HepG2 (cell line): ENCODE results near the gene PCNX1. TPM values are rescaled to one million over a fixed set of nuclear protein-coding genes. Genes with fewer than 3 reads are reported as not detected.

Source experiments
- ATAC-seq: fragments of 200-7000 bp; cut with Tn5 transposase; 3 replicates; pipeline ENCODE4 v1.9.1; 2020; ENCODE audit warnings: mild to moderate bottlenecking, moderate library complexity
- BruUV-seq: library from RNA; stranded (reverse); fragments of 400-500 nt; replicated peaks from 2 replicates; lab custom pipeline; 2021; lab: Mats Ljungman, UMichigan
- CTCF ChIA-PET: fragments of 300-600 bp; formaldehyde crosslinking; extraction: SDS; loops from one replicate; lab custom pipeline; 2021; ENCODE audit warnings: low total read pairs, inconsistent platforms, low intra/inter-chr PET ratio; lab: Yijun Ruan, JAX
- POLR2A ChIA-PET: fragments of 350-600 bp; sonication (Branson Sonifier 250); formaldehyde crosslinking; loops from one replicate; lab custom pipeline; 2020; ENCODE audit warnings: antibody characterized with exemption, inconsistent platforms; lab: Yijun Ruan, JAX
- DNase-seq: peaks from one replicate; pipeline ENCODE4 v3.0.0-alpha.2; 2015; ENCODE audit warnings: low spot score
- FAIRE-seq: peaks from 3 replicates; lab custom pipeline; 2011; peaks lifted over from hg19 to GRCh38; lab: Jason Lieb, UNC
- H2AFZ ChIP-seq: one replicate; pipeline ENCODE4 v1.6.1; 2011; ENCODE audit warnings: low read length, inconsistent platforms
- H3K27ac ChIP-seq: fragments of 300-600 bp; 3 replicates; pipeline ENCODE4 v1.8.0; 2011; ENCODE audit warnings: mixed run types, mild to moderate bottlenecking, mixed read lengths, low read length, inconsistent platforms; ENCODE audit not compliant: insufficient read depth; ENCODE audit errors: extremely low read length
- H3K27me3 ChIP-seq, 2 experiments: fragments of 200-600 bp in 1 of 2; 2 replicates in 1 of 2; 3 replicates in 1 of 2; pipeline versions ENCODE4 v1.6.0 to v1.8.0; 2011; ENCODE audit warnings: low read length in 2 of 2, mild to moderate bottlenecking in 2 of 2, moderate library complexity in 2 of 2, inconsistent platforms in 1 of 2; ENCODE audit not compliant: insufficient read depth in 2 of 2, control insufficient read depth in 1 of 2
- H3K36me3 ChIP-seq, 2 experiments: fragments of 200-600 bp in 1 of 2; replicated peaks in 1 of 2; 2 replicates in 1 of 2; 3 replicates in 1 of 2; pipeline versions ENCODE4 v1.5.1 to v1.8.0; 2011; ENCODE audit warnings: low read length in 2 of 2, inconsistent platforms in 1 of 2; ENCODE audit not compliant: insufficient read depth in 2 of 2, control insufficient read depth in 1 of 2
- H3K4me1 ChIP-seq: 2 replicates; pipeline ENCODE4 v1.5.1; 2012; ENCODE audit warnings: low read length, inconsistent platforms; ENCODE audit not compliant: insufficient read depth
- H3K4me2 ChIP-seq: 2 replicates; pipeline ENCODE4 v1.6.0; 2011; ENCODE audit warnings: low read depth, low read length, inconsistent platforms
- H3K4me3 ChIP-seq, 3 experiments: fragments of 200-600 bp in 1 of 3; sonication (generic), shearing (Covaris generic) in 1 of 3; replicated peaks in 1 of 3; 2 replicates each; pipeline ENCODE4 v1.5.1; 2011 to 2016; ENCODE audit warnings: low read length in 3 of 3, inconsistent platforms in 2 of 3, low read depth in 2 of 3, mild to moderate bottlenecking in 2 of 3, control low read depth in 1 of 3, mixed read lengths in 1 of 3; ENCODE audit not compliant: insufficient read depth in 1 of 3
- H3K79me2 ChIP-seq: one replicate; pipeline ENCODE4 v1.6.1; 2011; ENCODE audit warnings: low read length, inconsistent platforms; ENCODE audit not compliant: insufficient read depth
- H3K9ac ChIP-seq: 2 replicates; pipeline ENCODE4 v1.6.0; 2011; ENCODE audit warnings: mild to moderate bottlenecking, low read depth, low read length, inconsistent platforms; ENCODE audit not compliant: insufficient read depth
- H3K9me3 ChIP-seq: 2 replicates; pipeline ENCODE4 v1.5.1; 2012; ENCODE audit warnings: mild to moderate bottlenecking, low read length
- H4K20me1 ChIP-seq: 2 replicates; pipeline ENCODE4 v1.6.0; 2011; ENCODE audit warnings: inconsistent platforms, mild to moderate bottlenecking, low read length, moderate library complexity; ENCODE audit not compliant: insufficient read depth
- CAMTA2 ChIP-seq: sonication (generic); formaldehyde crosslinking; IDR thresholded peaks from 2 replicates; pipeline ENCODE4 v1.4.0; 2020; ENCODE audit warnings: mild to moderate bottlenecking, missing genetic modification reagents, borderline replicate concordance
- MAFK ChIP-seq, 2 experiments: IDR thresholded peaks in 1 of 2; conservative IDR thresholded peaks in 1 of 2; 2 replicates each; pipeline ENCODE4 v1.6.1; 2011; ENCODE audit warnings: improper control_type of control experiment in 2 of 2, low read length in 2 of 2
- MLLT10 ChIP-seq: sonication (generic); formaldehyde crosslinking; IDR thresholded peaks from 2 replicates; pipeline ENCODE4 v1.4.0; 2020; ENCODE audit warnings: missing genetic modification reagents
- PRMT3 ChIP-seq: sonication (generic); formaldehyde crosslinking; IDR thresholded peaks from 2 replicates; pipeline ENCODE4 v1.8.1; 2022; ENCODE audit warnings: low read depth, mild to moderate bottlenecking, moderate library complexity, missing genetic modification reagents, borderline replicate concordance
- RFX5 ChIP-seq: IDR thresholded peaks from 2 replicates; pipeline ENCODE4 v1.6.1; 2011; ENCODE audit warnings: low read depth, low read length, improper control_type of control experiment
- SALL2 ChIP-seq: sonication (generic); formaldehyde crosslinking; IDR thresholded peaks from 2 replicates; pipeline ENCODE4 v1.8.1; 2023; ENCODE audit warnings: mild to moderate bottlenecking, missing genetic modification reagents, inconsistent platforms
- SP5 ChIP-seq: IDR thresholded peaks from 2 replicates; pipeline ENCODE4 v1.6.1; 2016; ENCODE audit warnings: low read depth, borderline replicate concordance
- XBP1 ChIP-seq: sonication (generic); formaldehyde crosslinking; IDR thresholded peaks from 2 replicates; pipeline ENCODE4 v1.5.0; 2020; ENCODE audit warnings: missing genetic modification reagents
- ZNF556 ChIP-seq: sonication (generic); formaldehyde crosslinking; IDR thresholded peaks from 2 replicates; pipeline ENCODE4 v1.4.0; 2020; ENCODE audit warnings: mild to moderate bottlenecking, missing genetic modification reagents, borderline replicate concordance
- WGBS: methylation state at CpG from one replicate; pipeline ENCODE4 v1.1.6; 2017; ENCODE audit warnings: low lambda C conversion rate; 5-methylcytosine and 5-hydroxymethylcytosine counted together
- in situ Hi-C: cut with HindIII; loops from 2 replicates; pipeline ENCODE4 v1.10.0; 2017; ENCODE audit warnings: low pct_unique_long_range_greater_than_20kb; ENCODE audit not compliant: extremely low pct_ligation_motif_present
- intact Hi-C: fragments of 100-400 bp; cut with micrococcal nuclease; formaldehyde crosslinking; loops from one replicate; pipeline ENCODE4 v1.10.0; 2022; ENCODE audit not compliant: unreplicated experiment
- polyA plus RNA-seq, 8 experiments: library from polyadenylated mRNA; depleted of rRNA in 3 of 8; stranded (reverse) in 7 of 8; unstranded in 1 of 8; fragments of >200 nt; fragmentation: Illumina TruSeq in 4 of 8; extraction: Trizol in 4 of 8; gene quantifications; 2 replicates each; pipeline versions ENCODE4 v1.2.1 to v1.2.3, GENCODE V29; 2011 to 2016; ENCODE audit warnings: low read depth in 4 of 8, missing spikeins in 1 of 8, mixed read lengths in 1 of 8; ENCODE audit not compliant: insufficient read depth in 1 of 8
- total RNA-seq, 5 experiments: library from RNA; depleted of rRNA; stranded (reverse); fragments of >200 nt; fragmentation: Illumina TruSeq; extraction: Trizol; gene quantifications; 2 replicates each; pipeline ENCODE4 v1.2.3, GENCODE V29; 2016; ENCODE audit warnings: low read depth in 1 of 5

Gene PCNX1
- total and polyA plus RNA-seq, 2 of the 13 experiments (the other 11 are each of a cell fraction or from before 2014, with no cell fraction given): 24.9 to 30.3 TPM

DNA sequence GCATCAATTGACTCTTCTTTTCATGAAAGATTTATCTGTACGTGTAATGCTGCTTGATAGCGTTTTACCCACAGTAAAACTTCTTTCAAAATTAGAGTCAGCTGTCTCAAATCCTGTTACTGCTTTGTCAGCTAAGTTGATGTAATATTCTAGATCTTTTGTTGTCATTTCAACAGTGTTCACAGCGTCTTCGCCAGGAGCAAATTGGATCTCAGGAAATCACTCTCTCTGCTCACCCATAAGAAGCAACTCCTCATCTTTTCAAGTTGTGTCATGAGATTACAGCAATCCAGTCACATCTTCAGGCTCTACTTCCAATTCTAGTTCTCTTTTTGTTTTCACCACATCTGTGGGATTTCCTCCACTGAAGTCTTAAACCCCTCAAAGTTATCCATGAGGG lies 9.5 kb downstream of the PCNX1 start:
- CTCF ChIA-PET: no interaction called here
- intact Hi-C loops: no loop called here
- no peak overlapping the region for H3K4me2 ChIP-seq

DNA sequence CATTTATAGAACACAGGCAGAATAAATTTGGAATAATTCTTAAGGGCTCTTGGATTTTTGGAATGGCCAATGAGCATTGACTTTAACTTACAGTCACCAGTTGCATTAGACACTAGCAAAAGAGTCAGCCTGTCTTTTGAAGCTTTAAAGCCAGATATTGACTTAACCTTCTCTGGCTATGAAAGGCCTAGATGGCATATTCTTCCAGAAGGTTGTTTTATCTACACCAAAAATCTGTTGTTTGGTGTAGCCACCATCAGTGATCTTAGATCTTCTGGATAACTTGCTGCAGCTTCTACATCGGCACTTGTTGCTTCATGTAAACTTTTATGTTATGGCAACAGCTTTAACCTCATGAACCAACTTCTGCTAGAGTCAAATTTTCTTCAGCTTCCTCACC lies 10.4 kb downstream of the PCNX1 start:
- POLR2A ChIA-PET: no interaction called here
- in situ Hi-C loops: no loop called here
- BruUV-seq: no TSS peak

More for the DNA sequence above, 9.5 kb downstream of the PCNX1 start:
- TF ChIP-seq CAMTA2 (CRISPR knock-in tag): no peak
- no peak for TF ChIP-seq ZNF556 (CRISPR knock-in tag)
- TF ChIP-seq MAFK (conservative IDR thresholded peaks at IDR 0.05 in 1 of 2, IDR thresholded peaks at IDR 0.05 in 1 of 2; ENCODE audit: low read length in 2 of 2): 0 out of 4 replicates have a peak, but pooled peaks of 1 of the 2 experiments have one; percentile 6
- Histone ChIP-seq H3K79me2 (peaks cover 97% of the 10 kb centered on the region), H3K9ac (no peak overlapping the region), H4K20me1 (peaks cover 55% of the 10 kb centered on the region), H2AFZ (no peak overlapping the region), H3K4me1 (peaks cover 29% of the 10 kb centered on the region), H3K27me3 (no peaks in the 10 kb centered on the region), H3K9me3 (no peaks in the 10 kb centered on the region), H3K36me3 (peaks cover 3 to 8% of the 10 kb centered on the region in 2 experiments; a peak in 3 of 5 replicates), H3K4me3 (no peak overlapping the region), H3K27ac (no peak overlapping the region)
- in situ Hi-C loops: no loop called here
- ATAC-seq: no peak
- FAIRE-seq: no peak
- no peak for DNase-seq
- BruUV-seq: no TSS peak
- over 99% methylated on average over 4 of the region's 4 CpGs for WGBS
- POLR2A ChIA-PET: no interaction called here

More for the DNA sequence above, 10.4 kb downstream of the PCNX1 start:
- no peaks in the 10 kb centered on the region for H3K9me3 ChIP-seq
- ATAC-seq (no peak), DNase-seq (no peak), FAIRE-seq (no peak)
- no peak for TF ChIP-seq XBP1 (CRISPR knock-in tag)
- TF ChIP-seq RFX5: peak; percentile 95
- no peak for TF ChIP-seq MLLT10 (CRISPR knock-in tag)
- TF ChIP-seq SALL2: no peak
- TF ChIP-seq SP5: no peak
- TF ChIP-seq PRMT3: no peak
- peaks cover 47% of the 10 kb centered on the region for H4K20me1 ChIP-seq
- no peak overlapping the region for H3K9ac ChIP-seq
- 100% methylated on average over 1 of the region's 1 CpG for WGBS
- H3K27ac ChIP-seq: no peak overlapping the region
- no peak overlapping the region for H3K4me2 ChIP-seq
- H3K79me2 ChIP-seq: peaks cover 97% of the 10 kb centered on the region
- intact Hi-C loops: no loop called here
- peaks cover 21% of the 10 kb centered on the region for H3K4me1 ChIP-seq
- peaks cover 3 to 8% of the 10 kb centered on the region in 2 experiments; a peak in 3 of 5 replicates for H3K36me3 ChIP-seq
- no peak overlapping the region for H2AFZ ChIP-seq
- H3K27me3 ChIP-seq: no peaks in the 10 kb centered on the region
- no peak overlapping the region for H3K4me3 ChIP-seq
- CTCF ChIA-PET: no interaction called here
